Endothelial cell of umbilical vein (primary cell): ENCODE data around the gene AUTS2. TPM values are rescaled to one million over a fixed set of nuclear protein-coding genes. Genes with fewer than 3 reads are reported as not detected.

Experiments used
- BruUV-seq: library from RNA; stranded (reverse); fragments of 400-500 nt; replicated peaks from 2 replicates; lab custom pipeline; 2021; lab: Mats Ljungman, UMichigan
- CTCF ChIA-PET: fragments of 300-600, 350-600 bp; sonication (Branson Sonifier 250); formaldehyde crosslinking; loops from one replicate; lab custom pipeline; 2021; ENCODE audit warnings: antibody characterized with exemption, inconsistent platforms; lab: Charles Lee
- POLR2A ChIA-PET: fragments of 300-600, 350-600 bp; sonication (Branson Sonifier 250); formaldehyde crosslinking; loops from one replicate; lab custom pipeline; 2021; ENCODE audit warnings: antibody characterized with exemption, inconsistent platforms; lab: Charles Lee
- DNase-seq: peaks from one replicate; pipeline ENCODE4 v3.0.0-alpha.2; 2011; ENCODE audit warnings: low read depth, low spot score
- FAIRE-seq: peaks from 2 replicates; lab custom pipeline; 2011; peaks lifted over from hg19 to GRCh38; lab: Jason Lieb, UNC
- H2AFZ ChIP-seq: 2 replicates; pipeline ENCODE4 v1.6.0; 2012; ENCODE audit warnings: low read depth, low read length, control low read depth, inconsistent platforms
- H3K27ac ChIP-seq: 2 replicates; pipeline ENCODE4 v1.5.1; 2011; ENCODE audit warnings: low read depth, mild to moderate bottlenecking, control low read depth, low read length, moderate library complexity; ENCODE audit not compliant: insufficient read depth
- H3K27me3 ChIP-seq, 2 experiments: 2 replicates each; pipeline versions ENCODE4 v1.6.0 to v1.6.1; 2011; ENCODE audit warnings: low read length in 2 of 2, mixed read lengths in 1 of 2; ENCODE audit not compliant: control insufficient read depth in 2 of 2, insufficient read depth in 2 of 2
- H3K36me3 ChIP-seq, 2 experiments: 2 replicates in 1 of 2; 3 replicates in 1 of 2; pipeline ENCODE4 v1.5.1; 2011; ENCODE audit warnings: low read length in 2 of 2, mild to moderate bottlenecking in 1 of 2, moderate library complexity in 1 of 2; ENCODE audit not compliant: control insufficient read depth in 2 of 2, insufficient read depth in 2 of 2; ENCODE audit errors: extremely low read depth in 1 of 2
- H3K4me1 ChIP-seq: 3 replicates; pipeline ENCODE4 v1.5.1; 2011; ENCODE audit warnings: mild to moderate bottlenecking, low read length; ENCODE audit not compliant: control insufficient read depth, insufficient read depth; ENCODE audit errors: extremely low read depth
- H3K4me2 ChIP-seq: 2 replicates; pipeline ENCODE4 v1.6.1; 2011; ENCODE audit warnings: low read length, control low read depth, mixed read lengths; ENCODE audit not compliant: insufficient read depth
- H3K4me3 ChIP-seq, 3 experiments: fragments of 200-600 bp in 1 of 3; sonication (generic), shearing (Covaris generic) in 1 of 3; replicated peaks in 1 of 3; 2 replicates each; pipeline ENCODE4 v1.5.1; 2011 to 2016; ENCODE audit warnings: control low read depth in 3 of 3, low read length in 3 of 3, mild to moderate bottlenecking in 2 of 3, inconsistent platforms in 1 of 3, low read depth in 1 of 3, moderate library complexity in 1 of 3; ENCODE audit not compliant: insufficient read depth in 1 of 3
- H3K79me2 ChIP-seq: 2 replicates; pipeline ENCODE4 v1.6.0; 2012; ENCODE audit warnings: low read length, inconsistent platforms; ENCODE audit not compliant: control insufficient read depth, insufficient read depth
- H3K9ac ChIP-seq: replicated peaks from 2 replicates; pipeline ENCODE3; 2011; ENCODE audit warnings: low read length, control low read depth; ENCODE audit not compliant: insufficient read depth; ENCODE audit errors: extremely low read depth
- H3K9me1 ChIP-seq: replicated peaks from 3 replicates; pipeline ENCODE4 v1.6.0; 2011; ENCODE audit warnings: mild to moderate bottlenecking, low read length; ENCODE audit not compliant: control insufficient read depth, insufficient read depth; ENCODE audit errors: extremely low read depth
- H3K9me3 ChIP-seq: replicated peaks from 2 replicates; pipeline ENCODE4 v1.5.1; 2012; ENCODE audit warnings: low read length, inconsistent platforms; ENCODE audit not compliant: control insufficient read depth, insufficient read depth
- H4K20me1 ChIP-seq: replicated peaks from 2 replicates; pipeline ENCODE3; 2011; ENCODE audit warnings: mild to moderate bottlenecking, low read length; ENCODE audit not compliant: control insufficient read depth, insufficient read depth; ENCODE audit errors: extremely low read depth
- CTCF ChIP-seq, 2 donors: IDR thresholded peaks; 1 replicate in 1 of 2; 2 replicates in 1 of 2; pipeline ENCODE4 v1.5.1; 2011; ENCODE audit warnings: low read length in 2 of 2, mild to moderate bottlenecking in 2 of 2, moderate library complexity in 2 of 2, control low read depth in 1 of 2, inconsistent platforms in 1 of 2, low read depth in 1 of 2; ENCODE audit not compliant: insufficient read depth in 1 of 2; ENCODE audit errors: extremely low read depth in 1 of 2
- EZH2 ChIP-seq: IDR thresholded peaks from 2 replicates; pipeline ENCODE4 v1.6.1; 2012; ENCODE audit warnings: borderline replicate concordance, low read depth, mild to moderate bottlenecking, moderate library complexity, low read length, inconsistent platforms; ENCODE audit not compliant: severe bottlenecking
- FOS ChIP-seq: IDR thresholded peaks from 2 replicates; pipeline ENCODE4 v1.6.1; 2011; ENCODE audit warnings: mild to moderate bottlenecking, low read length, moderate library complexity, borderline replicate concordance; ENCODE audit not compliant: insufficient read depth
- GATA2 ChIP-seq: IDR thresholded peaks from 2 replicates; pipeline ENCODE4 v1.7.0; 2011; ENCODE audit warnings: low read depth, mild to moderate bottlenecking, moderate library complexity, mixed read lengths, low read length; ENCODE audit not compliant: insufficient read length, insufficient read depth
- JUN ChIP-seq: IDR thresholded peaks from 2 replicates; pipeline ENCODE4 v1.6.1; 2011; ENCODE audit warnings: borderline replicate concordance, low read depth; ENCODE audit not compliant: insufficient read length, insufficient read depth
- MAX ChIP-seq: IDR thresholded peaks from 2 replicates; pipeline ENCODE4 v1.6.1; 2011; ENCODE audit not compliant: insufficient read depth, insufficient read length
- MYC ChIP-seq: IDR thresholded peaks from one replicate; pipeline ENCODE4 v1.6.1; 2011; ENCODE audit warnings: mild to moderate bottlenecking, low read depth, low read length
- POLR2A ChIP-seq: IDR thresholded peaks from 2 replicates; pipeline ENCODE4 v1.6.1; 2012; ENCODE audit warnings: low read depth, mild to moderate bottlenecking, control low read depth, low read length
- POLR2AphosphoS5 ChIP-seq: IDR thresholded peaks from 2 replicates; pipeline ENCODE4 v1.6.1; 2012; ENCODE audit warnings: low read depth, mild to moderate bottlenecking, control low read depth, low read length, moderate library complexity; ENCODE audit not compliant: insufficient read depth
- dilution Hi-C: fragments of 300-500 bp; cut with MboI; formaldehyde crosslinking; loops from one replicate; pipeline ENCODE4 v1.15.0; 2019; ENCODE audit warnings: low sequenced_read_pairs; ENCODE audit not compliant: extremely low pct_ligation_motif_present
- intact Hi-C: fragments of 100-400 bp; cut with micrococcal nuclease; formaldehyde crosslinking; loops from one replicate; pipeline ENCODE4 v1.10.0; 2022
- polyA plus RNA-seq, 4 experiments: library from polyadenylated mRNA; depleted of rRNA in 3 of 4; stranded (reverse) in 3 of 4; unstranded in 1 of 4; fragments of >200 nt; gene quantifications; 2 replicates each; pipeline versions ENCODE4 v1.2.1 to v1.2.3, GENCODE V29; 2011 to 2012; ENCODE audit warnings: missing spikeins in 1 of 4
- total RNA-seq: library from RNA; stranded (reverse); gene quantifications from 2 replicates; pipeline ENCODE4 v1.2.3, GENCODE V29; 2021

Gene AUTS2
- total and polyA plus RNA-seq, 2 donors (not counting 3 experiments of a cell fraction or from before 2014, with no cell fraction given), result 0.59 to 8.0 TPM

- dilution Hi-C loops (no loop called here), intact Hi-C loops (no loop called here)
- H3K4me3 ChIP-seq, result no peak overlapping the region
- no peak overlapping the region for H2AFZ ChIP-seq
- FAIRE-seq (no peak), DNase-seq (no peak)
- H3K79me2 ChIP-seq, result no peaks in the 10 kb centered on the region
- H3K9me3 ChIP-seq, result peaks cover 4% of the 10 kb centered on the region
- ChIA-PET CTCF (no interaction called here), POLR2A (no interaction called here)
- BruUV-seq, result no TSS peak
- no peaks in the 10 kb centered on the region for H4K20me1 ChIP-seq
- H3K9ac ChIP-seq, result no peak overlapping the region
- H3K4me2 ChIP-seq, result no peak overlapping the region
- H3K4me1 ChIP-seq, result no peaks in the 10 kb centered on the region
- H3K27me3 ChIP-seq, result no peaks in the 10 kb centered on the region
- no peaks in the 10 kb centered on the region for H3K36me3 ChIP-seq
- no peaks in the 10 kb centered on the region for H3K9me1 ChIP-seq
- no peak for TF ChIP-seq POLR2A
- TF ChIP-seq FOS, result no peak
- TF ChIP-seq MAX, result no peak
- TF ChIP-seq EZH2, result no peak
- TF ChIP-seq JUN, result no peak
- no peak for TF ChIP-seq GATA2
- no peak for TF ChIP-seq CTCF (IDR thresholded peaks at IDR 0.05; ENCODE audit: extremely low read depth in 1 of 2, insufficient read depth in 1 of 2, low read depth in 1 of 2, low read length in 2 of 2)
- no peak for TF ChIP-seq POLR2AphosphoS5
- no peak for TF ChIP-seq MYC
- no peak overlapping the region for H3K27ac ChIP-seq
Observed at GRCh38 chr7:70608229-70608628, 1010.0 kb downstream of the AUTS2 start.
